Esophagus squamous epithelium (tissue), 5 donors: ENCODE measurements around the gene SEPTIN5. TPM values are rescaled to one million over a fixed set of nuclear protein-coding genes. Genes with fewer than 3 reads are reported as not detected.

Experiments
- DNase-seq: peaks from one replicate; lab custom pipeline; 2025; lab: John Stamatoyannopoulos, UW
- H3K27ac ChIP-seq, 4 donors: fragments of 200-600 bp; sonication (generic); one replicate each; pipeline ENCODE4 v1.5.1; 2016 to 2019; ENCODE audit warnings: mild to moderate bottlenecking in 1 of 4
- H3K27me3 ChIP-seq, 4 donors: fragments of 200-600 bp; sonication (generic); 1 replicate in 3 of 4; 2 replicates in 1 of 4; pipeline versions ENCODE4 v1.5.1 to v1.6.0; 2017 to 2021; ENCODE audit warnings: antibody characterized with exemption in 1 of 4
- H3K36me3 ChIP-seq, 3 donors: fragments of 200-600 bp; sonication (generic); one replicate each; pipeline ENCODE4 v1.5.1; 2016 to 2019
- H3K4me1 ChIP-seq, 3 donors: fragments of 200-600 bp; sonication (generic); one replicate each; pipeline ENCODE4 v1.5.1; 2017 to 2019
- H3K4me3 ChIP-seq, 4 donors: fragments of 200-600 bp; sonication (generic); 1 replicate in 3 of 4; 2 replicates in 1 of 4; pipeline ENCODE4 v1.5.1; 2016 to 2019; ENCODE audit warnings: mild to moderate bottlenecking in 2 of 4, moderate library complexity in 1 of 4
- H3K9me3 ChIP-seq, 3 donors: fragments of 200-600 bp; sonication (generic); one replicate each; pipeline ENCODE4 v1.5.1; 2016 to 2019
- CTCF ChIP-seq, 6 experiments: fragments of 450-650 bp in 4 of 6; fragments of 200-600 bp in 2 of 6; sonication (generic) in 2 of 6; IDR thresholded peaks; one replicate each; pipeline ENCODE4 v1.5.1; 2016 to 2019; ENCODE audit warnings: antibody characterized with exemption in 6 of 6, mild to moderate bottlenecking in 4 of 6, moderate library complexity in 4 of 6
- POLR2A ChIP-seq, 4 donors: fragments of 450-650 bp; IDR thresholded peaks; one replicate each; pipeline ENCODE4 v1.6.1; 2017; ENCODE audit warnings: antibody characterized with exemption in 4 of 4, mild to moderate bottlenecking in 4 of 4, moderate library complexity in 3 of 4
- WGBS, 2 donors: methylation state at CpG; one replicate each; pipeline ENCODE4 v1.1.5; 2018; 5-methylcytosine and 5-hydroxymethylcytosine counted together
- intact Hi-C: fragments of 100-400 bp; cut with DNase I; formaldehyde crosslinking; loops from one replicate; pipeline ENCODE4 v1.15.0; 2022
- total RNA-seq, 4 donors: library from RNA; depleted of rRNA; stranded (reverse); fragments of >200 nt; gene quantifications; one replicate each; pipeline ENCODE4 v1.1.0, GENCODE V29; 2016
- donor health status: DM: yes; HTN: yes; CAD: no.

The SEPTIN5 gene
- total RNA-seq, 4 donors from 2014 or later: 19.8 to 69.7 (median 36.3) TPM

GRCh38 chr22:19764636-19765476 lies 50.6 kb downstream of the SEPTIN5 start:
- Histone ChIP-seq H3K9me3 (no peaks in the 10 kb centered on the region), H3K4me1 (peaks cover 10 to 48% (median 19%) of the 10 kb centered on the region in 3 donors), H3K27ac (peak overlapping the region in 1 of 4 donors; percentile 70), H3K4me3 (peak overlapping the region in 1 of 4 donors; percentile 57), H3K36me3 (no peaks in the 10 kb centered on the region), H3K27me3 (peaks cover 0 to 98% (median 4%) of the 10 kb centered on the region in 4 donors)
- intact Hi-C loops: no loop called here
- 89 to 93% methylated on average over 10 to 17 of the region's 25 CpGs for WGBS, 2 donors
- DNase-seq: no peak
- TF ChIP-seq CTCF (IDR thresholded peaks at IDR 0.05): no peak
- no peak for TF ChIP-seq POLR2A (IDR thresholded peaks at IDR 0.05)

- intact Hi-C loops: no loop called here
- 0 to 4% methylated on average over 4 to 9 of the region's 83 CpGs for WGBS, 2 donors
- Histone ChIP-seq H3K27ac (peak overlapping the region; percentile 10 to 70 (median 38)), H3K9me3 (no peaks in the 10 kb centered on the region), H3K36me3 (no peaks in the 10 kb centered on the region), H3K4me1 (peaks cover 7 to 43% (median 13%) of the 10 kb centered on the region in 3 donors), H3K4me3 (peak overlapping the region; percentile 41 to 68 (median 49)), H3K27me3 (peaks cover 0 to 99% (median 4%) of the 10 kb centered on the region in 4 donors)
- TF ChIP-seq CTCF (IDR thresholded peaks at IDR 0.05): no peak
- DNase-seq: no peak
Measured at GRCh38 chr22:19765477-19766239, 51.4 kb downstream of the SEPTIN5 start.

- Histone ChIP-seq H3K27me3 (peaks cover 0 to 99% (median 4%) of the 10 kb centered on the region in 4 donors), H3K27ac (peak overlapping the region; percentile 36 to 70 (median 40)), H3K9me3 (no peaks in the 10 kb centered on the region), H3K4me3 (peak overlapping the region; percentile 41 to 68 (median 49)), H3K4me1 (peaks cover 7 to 40% (median 11%) of the 10 kb centered on the region in 3 donors), H3K36me3 (no peaks in the 10 kb centered on the region)
- no peak for DNase-seq
- intact Hi-C loops: no loop called here
- WGBS, 2 donors: no CpG with 5 or more reads among the region's 36 CpGs
- TF ChIP-seq POLR2A (IDR thresholded peaks at IDR 0.05): no peak
- TF ChIP-seq CTCF (IDR thresholded peaks at IDR 0.05): no peak
Measured at GRCh38 chr22:19766240-19766510, 51.9 kb downstream of the SEPTIN5 start.

GRCh38 chr22:19766511-19767426 lies 52.5 kb downstream of the SEPTIN5 start:
- intact Hi-C loops: no loop called here
- 18 to 48% methylated on average over 9 to 20 of the region's 103 CpGs for WGBS, 2 donors
- peak overlapping the region; percentile 36 to 70 (median 40) for H3K27ac ChIP-seq
- no peaks in the 10 kb centered on the region for H3K9me3 ChIP-seq
- no peak for DNase-seq
- TF ChIP-seq CTCF (IDR thresholded peaks at IDR 0.05) (peak in 4 of 6 experiments; percentile 21 to 36 (median 32)), POLR2A (IDR thresholded peaks at IDR 0.05) (no peak)
- H3K36me3 ChIP-seq: no peaks in the 10 kb centered on the region
- H3K27me3 ChIP-seq: peaks cover 0 to 99% (median 4%) of the 10 kb centered on the region in 4 donors
- H3K4me3 ChIP-seq: peak overlapping the region; percentile 41 to 68 (median 49)
- H3K4me1 ChIP-seq: peaks cover 7 to 34% (median 7%) of the 10 kb centered on the region in 3 donors
